Testis (tissue), 2 donors: ENCODE results near the gene PSMD13.

Experiments used
- POLR2A ChIP-seq: fragments of 450-650 bp; IDR thresholded peaks from one replicate; pipeline ENCODE4 v1.6.1; 2017; ENCODE audit warnings: antibody characterized with exemption, mild to moderate bottlenecking, moderate library complexity
- TF ChIP-seq, protein P1 (sequence below), 3 experiments: fragments of 450-650 bp in 2 of 3; fragments of 200-600 bp in 1 of 3; sonication (generic) in 1 of 3; IDR thresholded peaks; one replicate each; pipeline ENCODE4 v1.5.1; 2016 to 2019; ENCODE audit warnings: antibody characterized with exemption in 3 of 3, mild to moderate bottlenecking in 2 of 3, moderate library complexity in 1 of 3

DNA sequence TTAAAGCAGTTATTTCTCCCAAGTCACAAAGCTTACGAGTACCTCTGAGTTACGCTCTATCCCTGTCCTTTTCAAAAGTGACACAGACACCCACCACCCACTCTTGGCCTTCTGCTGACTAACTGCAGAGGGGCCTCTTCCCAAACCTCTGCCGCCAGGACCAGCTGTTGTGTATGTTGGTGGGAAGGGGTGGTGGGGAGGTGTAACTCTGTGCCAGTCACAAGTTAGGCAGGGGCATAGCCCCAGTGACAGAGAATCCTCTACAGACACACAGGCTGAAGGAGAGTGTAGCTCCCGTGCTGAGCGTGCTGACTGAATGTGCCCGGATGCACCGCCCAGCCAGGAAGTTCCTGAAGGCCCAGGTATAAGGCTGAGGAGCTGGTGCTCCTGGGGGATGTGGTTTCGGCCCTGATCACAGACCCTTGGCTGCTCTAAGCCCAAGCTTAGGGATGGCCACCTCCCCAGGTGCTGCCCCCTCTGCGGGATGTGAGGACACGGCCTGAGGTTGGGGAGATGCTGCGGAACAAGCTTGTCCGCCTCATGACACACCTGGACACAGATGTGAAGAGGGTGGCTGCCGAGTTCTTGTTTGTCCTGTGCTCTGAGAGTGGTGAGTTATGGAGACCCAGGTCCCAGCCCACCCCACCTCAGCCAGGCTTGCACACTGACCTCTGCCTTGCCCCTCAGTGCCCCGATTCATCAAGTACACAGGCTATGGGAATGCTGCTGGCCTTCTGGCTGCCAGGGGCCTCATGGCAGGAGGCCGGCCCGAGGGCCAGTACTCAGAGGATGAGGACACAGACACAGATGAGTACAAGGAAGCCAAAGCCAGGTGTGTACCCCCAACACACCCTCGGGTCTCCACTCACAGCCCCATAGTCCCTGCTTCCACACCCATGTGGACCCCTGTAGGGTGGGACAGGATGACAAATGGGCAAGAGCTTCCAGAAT, 24.4 kb upstream of the PSMD13 start:
- TF ChIP-seq, protein P1, sequence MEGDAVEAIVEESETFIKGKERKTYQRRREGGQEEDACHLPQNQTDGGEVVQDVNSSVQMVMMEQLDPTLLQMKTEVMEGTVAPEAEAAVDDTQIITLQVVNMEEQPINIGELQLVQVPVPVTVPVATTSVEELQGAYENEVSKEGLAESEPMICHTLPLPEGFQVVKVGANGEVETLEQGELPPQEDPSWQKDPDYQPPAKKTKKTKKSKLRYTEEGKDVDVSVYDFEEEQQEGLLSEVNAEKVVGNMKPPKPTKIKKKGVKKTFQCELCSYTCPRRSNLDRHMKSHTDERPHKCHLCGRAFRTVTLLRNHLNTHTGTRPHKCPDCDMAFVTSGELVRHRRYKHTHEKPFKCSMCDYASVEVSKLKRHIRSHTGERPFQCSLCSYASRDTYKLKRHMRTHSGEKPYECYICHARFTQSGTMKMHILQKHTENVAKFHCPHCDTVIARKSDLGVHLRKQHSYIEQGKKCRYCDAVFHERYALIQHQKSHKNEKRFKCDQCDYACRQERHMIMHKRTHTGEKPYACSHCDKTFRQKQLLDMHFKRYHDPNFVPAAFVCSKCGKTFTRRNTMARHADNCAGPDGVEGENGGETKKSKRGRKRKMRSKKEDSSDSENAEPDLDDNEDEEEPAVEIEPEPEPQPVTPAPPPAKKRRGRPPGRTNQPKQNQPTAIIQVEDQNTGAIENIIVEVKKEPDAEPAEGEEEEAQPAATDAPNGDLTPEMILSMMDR (IDR thresholded peaks at IDR 0.05), result no peak
- no peak for TF ChIP-seq POLR2A
